Parathyroid adenoma (tissue), 2 donors: ENCODE data around the gene DLL3.
A peak's percentile ranks its signal among the peaks of the same experiment; 100 is the strongest.
"Not testable (repeated sequence)": the region's sequence is repeated elsewhere in the genome, so short reads cannot be mapped to it uniquely, and the experiment has no call there.

Source experiments
- H2AFZ ChIP-seq: fragments of 300-600 bp; sonication (generic); one replicate; pipeline ENCODE4 v1.7.0; 2017; ENCODE audit warnings: antibody characterized with exemption, mild to moderate bottlenecking
- H3K27ac ChIP-seq: fragments of 300-600 bp; sonication (generic); one replicate; pipeline ENCODE4 v1.7.0; 2017
- H3K27me3 ChIP-seq: fragments of 300-600 bp; sonication (generic); one replicate; pipeline ENCODE4 v1.7.0; 2017; ENCODE audit warnings: low read length; ENCODE audit not compliant: control insufficient read depth, insufficient read depth
- H3K36me3 ChIP-seq: fragments of 300-600 bp; sonication (generic); one replicate; pipeline ENCODE4 v1.7.0; 2017; ENCODE audit warnings: low read length; ENCODE audit not compliant: control insufficient read depth, insufficient read depth
- H3K4me1 ChIP-seq: fragments of 300-600 bp; sonication (generic); one replicate; pipeline ENCODE4 v1.7.0; 2017; ENCODE audit warnings: control low read depth
- H3K4me2 ChIP-seq: fragments of 300-600 bp; sonication (generic); one replicate; pipeline ENCODE4 v1.7.0; 2017; ENCODE audit warnings: low read length
- H3K4me3 ChIP-seq: fragments of 300-600 bp; sonication (generic); one replicate; pipeline ENCODE4 v1.7.0; 2017; ENCODE audit warnings: low read depth, low read length
- H3K79me2 ChIP-seq: fragments of 300-600 bp; sonication (generic); one replicate; pipeline ENCODE4 v1.7.0; 2017; ENCODE audit warnings: control low read depth
- H3K9ac ChIP-seq: fragments of 300-600 bp; sonication (generic); one replicate; pipeline ENCODE4 v1.7.0; 2017; ENCODE audit warnings: mild to moderate bottlenecking
- H3K9me3 ChIP-seq: fragments of 300-600 bp; sonication (generic); one replicate; pipeline ENCODE4 v1.7.0; 2017; ENCODE audit warnings: low read length; ENCODE audit not compliant: control insufficient read depth
- CTCF ChIP-seq: fragments of 300-600 bp; sonication (generic); IDR thresholded peaks from one replicate; pipeline ENCODE4 v1.7.0; 2017; ENCODE audit warnings: antibody characterized with exemption, mild to moderate bottlenecking
- donor health status: primary hyperparathyroidism.

DLL3 gene

GRCh38 chr19:39475748-39476147, 23.0 kb upstream of the DLL3 start:
- no peak overlapping the region for H3K9ac ChIP-seq
- H3K4me2 ChIP-seq, result no peak overlapping the region
- no peak overlapping the region for H3K27ac ChIP-seq
- no peak overlapping the region for H3K4me3 ChIP-seq
- no peak for TF ChIP-seq CTCF
- H3K9me3 ChIP-seq, result no peaks in the 10 kb centered on the region
- H3K4me1 ChIP-seq, result peaks cover 5% of the 10 kb centered on the region
- no peaks in the 10 kb centered on the region for H3K36me3 ChIP-seq
- H3K27me3 ChIP-seq, result no peaks in the 10 kb centered on the region
- peaks cover under 1% of the 10 kb centered on the region for H3K79me2 ChIP-seq
- H2AFZ ChIP-seq, result no peak overlapping the region

GRCh38 chr19:39479319-39479801, 19.4 kb upstream of the DLL3 start:
- not testable (repeated sequence) for H3K27ac ChIP-seq, H3K4me3 ChIP-seq, H3K9me3 ChIP-seq, H2AFZ ChIP-seq, H3K4me1 ChIP-seq, H3K27me3 ChIP-seq, H3K9ac ChIP-seq, H3K36me3 ChIP-seq, H3K4me2 ChIP-seq
- peaks cover 18% of the 10 kb centered on the region for H3K79me2 ChIP-seq

GRCh38 chr19:39479916-39480315, 18.8 kb upstream of the DLL3 start:
- Histone ChIP-seq H3K4me1 (peaks cover 7% of the 10 kb centered on the region), H2AFZ (peak overlapping the region; percentile 99)
- TF ChIP-seq CTCF, result no peak

GRCh38 chr19:39480337-39481228, 18.2 kb upstream of the DLL3 start, which contains the start of gene TIMM50:
Gene TIMM50 (plus strand): TSS chr19:39480838. CDS start chr19:39480854, 16 bp downstream.
- Histone ChIP-seq H3K9ac (peak within 1 kb of the TSS; percentile 93), H2AFZ (peak within 1 kb of the TSS; percentile 99), H3K36me3 (no peaks in the 10 kb centered on the region), H3K4me3 (peak within 1 kb of the TSS; percentile 90), H3K79me2 (peaks cover 18% of the 10 kb centered on the region), H3K4me2 (peak within 1 kb of the TSS; percentile 91), H3K27ac (peak within 1 kb of the TSS; percentile 76), H3K9me3 (no peaks in the 10 kb centered on the region), H3K27me3 (no peaks in the 10 kb centered on the region), H3K4me1 (peaks cover 7% of the 10 kb centered on the region)
- TF ChIP-seq CTCF, result no peak

More at GRCh38 chr19:39479916-39480315, 18.8 kb upstream of the DLL3 start:
- Histone ChIP-seq H3K79me2 (peaks cover 18% of the 10 kb centered on the region), H3K36me3 (no peaks in the 10 kb centered on the region), H3K4me2 (peak overlapping the region; percentile 91), H3K4me3 (peak overlapping the region; percentile 90), H3K9me3 (no peaks in the 10 kb centered on the region), H3K9ac (peak overlapping the region; percentile 93), H3K27ac (peak overlapping the region; percentile 76), H3K27me3 (no peaks in the 10 kb centered on the region)

DNA sequence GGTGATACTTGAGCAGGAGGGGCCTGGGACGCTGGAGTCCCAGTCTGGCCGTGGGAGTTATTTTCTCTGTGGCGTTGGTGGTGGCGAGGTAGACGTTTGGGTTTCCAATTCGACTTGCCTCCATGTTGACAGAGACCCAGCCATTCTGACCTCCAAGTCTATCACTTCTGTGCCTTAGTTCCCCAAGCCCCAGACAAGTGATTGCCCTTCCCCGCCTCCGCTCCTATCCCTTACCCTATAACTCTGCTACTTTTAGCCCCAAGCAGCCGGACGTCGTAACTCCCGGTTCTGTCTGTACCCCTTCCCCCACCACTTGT, 17.6 kb upstream of the DLL3 start:
- H3K4me1 ChIP-seq, result peaks cover 7% of the 10 kb centered on the region
- H3K27me3 ChIP-seq, result no peaks in the 10 kb centered on the region
- H2AFZ ChIP-seq, result peak overlapping the region; percentile 99
- H3K27ac ChIP-seq, result peak overlapping the region; percentile 76
- H3K9ac ChIP-seq, result peak overlapping the region; percentile 93
- H3K9me3 ChIP-seq, result no peaks in the 10 kb centered on the region
- peaks cover 18% of the 10 kb centered on the region for H3K79me2 ChIP-seq
- peak overlapping the region; percentile 90 for H3K4me3 ChIP-seq
- TF ChIP-seq CTCF, result no peak
- H3K36me3 ChIP-seq, result no peaks in the 10 kb centered on the region
- H3K4me2 ChIP-seq, result peak overlapping the region; percentile 76
